ENCODE data around the gene NRTN.
"Not testable (repeated sequence)": the region's sequence is repeated elsewhere in the genome, so short reads cannot be mapped to it uniquely, and the experiment has no call there.

NRTN gene

DNA sequence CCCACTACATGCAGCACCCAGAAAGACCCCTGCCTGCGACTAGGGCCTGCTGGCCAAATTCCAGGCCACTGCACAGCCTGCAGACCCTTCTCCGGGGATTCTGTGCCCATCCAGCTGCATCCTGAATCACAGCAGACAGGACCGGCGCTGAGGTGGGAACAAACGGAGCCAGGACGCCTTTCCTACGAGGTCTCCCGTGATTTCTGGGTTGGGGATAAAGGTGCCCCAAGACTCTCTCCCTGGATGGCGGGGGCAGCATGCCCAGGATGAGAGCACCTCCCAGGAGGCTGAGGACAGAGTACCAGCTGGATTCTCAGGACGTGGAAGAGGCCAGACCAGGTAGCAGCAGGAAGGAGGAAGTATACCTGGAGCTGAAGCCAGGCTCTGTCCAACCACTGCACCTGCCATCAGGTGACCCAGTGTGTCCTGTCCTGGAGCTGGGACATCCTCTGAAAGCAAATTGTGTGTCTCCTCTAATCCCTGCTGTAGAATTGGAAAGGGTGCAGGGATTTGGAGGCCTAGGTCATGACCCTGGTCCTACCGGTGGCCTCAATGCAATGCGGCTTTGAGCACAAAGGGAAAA lies 68.8 kb downstream of the NRTN start:
- no peak for DNase-seq

GRCh38 chr19:5874496-5874895 lies 69.6 kb downstream of the NRTN start:
- not testable (repeated sequence) for DNase-seq

- no peak for DNase-seq
Measured at GRCh38 chr19:5877427-5877826, 72.6 kb downstream of the NRTN start.

DNA sequence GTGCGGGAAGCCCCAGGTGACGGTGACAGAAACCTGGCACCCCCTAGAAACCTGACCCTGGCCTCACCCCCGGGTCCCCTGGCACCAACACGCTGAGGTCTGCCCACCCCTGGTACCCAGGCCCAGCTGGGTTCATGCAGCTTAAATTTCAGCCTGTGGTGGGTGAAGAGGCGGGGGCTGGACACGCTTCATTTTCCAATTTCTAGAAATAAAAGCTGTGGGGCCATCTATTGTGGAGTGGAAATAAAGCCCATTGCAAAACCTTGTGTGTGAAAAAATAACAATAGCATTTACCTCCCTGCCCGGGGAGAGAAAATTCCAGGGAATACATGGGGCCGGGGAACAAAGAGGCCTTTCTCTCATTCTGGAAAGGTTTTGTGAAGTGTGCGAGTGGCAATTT lies 73.0 kb downstream of the NRTN start:
- DNase-seq, result no peak

Data from stimulated activated CD4-positive, alpha-beta T cell treated with anti-CD3 and anti-CD28 coated beads, Interleukin-1b, Interleukin-23, amount 100 ng/mL, for 48 hours (primary cell).